Stimulated activated CD4-positive, alpha-beta T cell treated with anti-CD3 and anti-CD28 coated beads, Interleukin-12 subunit alpha, Interleukin-12 subunit beta, amount 100 ng/mL, for 4 hours (primary cell): ENCODE results near the gene TMOD2.

ENCODE experiments used
- DNase-seq: peaks from one replicate; pipeline ENCODE4 v3.0.0-alpha.2; 2020

Gene TMOD2

DNA sequence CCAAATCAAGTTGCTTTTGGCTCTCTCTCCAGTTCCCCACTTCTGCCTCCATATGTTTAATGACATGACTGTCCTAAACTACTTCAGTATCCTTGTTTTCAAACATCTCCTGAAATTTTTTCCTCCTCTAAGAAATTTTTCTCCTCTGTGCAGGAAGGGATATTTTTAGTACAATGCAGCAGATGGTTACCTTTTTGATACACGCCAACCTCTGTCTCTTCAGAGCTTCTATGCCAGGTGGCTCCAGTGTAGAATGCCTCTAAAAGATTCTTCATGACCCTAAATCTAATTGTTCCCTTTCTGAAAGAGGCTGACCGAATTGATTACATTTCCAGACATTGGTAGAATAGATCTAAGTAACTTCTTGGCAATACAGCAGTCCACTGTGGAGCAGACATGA is 111.7 kb downstream of the TMOD2 start:
- no peak for DNase-seq

DNA sequence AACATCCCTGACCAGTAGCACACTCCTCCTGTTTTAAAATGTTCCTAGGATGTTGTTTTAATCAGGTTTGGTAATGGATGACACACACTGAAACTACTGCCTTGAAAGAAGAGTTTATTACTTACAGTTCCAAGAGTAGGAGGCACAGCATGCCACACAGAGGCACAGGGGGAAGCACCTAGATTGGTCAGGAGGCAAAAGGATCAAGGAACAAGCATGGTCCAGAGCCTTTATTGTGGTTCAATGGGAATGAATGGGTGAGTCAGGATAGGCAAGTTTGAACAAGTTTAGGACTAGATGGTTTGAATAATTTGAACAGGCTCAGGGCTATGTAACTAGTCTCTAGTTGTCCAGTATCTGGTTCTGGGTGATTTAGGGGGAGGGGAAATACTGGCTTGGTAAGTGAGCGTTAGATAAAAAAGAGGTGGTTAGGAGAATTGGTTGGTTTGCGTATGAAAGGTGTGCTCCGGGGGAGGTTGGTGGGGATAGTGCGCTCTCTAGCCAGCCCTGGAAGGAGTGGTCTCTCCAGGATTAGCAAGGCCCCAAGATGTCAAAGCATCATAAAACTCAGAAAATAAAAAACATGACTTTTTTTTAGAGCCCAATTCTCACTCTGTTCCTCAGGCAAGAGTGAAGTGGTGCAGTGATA is 113.1 kb downstream of the TMOD2 start:
- no peak for DNase-seq

DNA sequence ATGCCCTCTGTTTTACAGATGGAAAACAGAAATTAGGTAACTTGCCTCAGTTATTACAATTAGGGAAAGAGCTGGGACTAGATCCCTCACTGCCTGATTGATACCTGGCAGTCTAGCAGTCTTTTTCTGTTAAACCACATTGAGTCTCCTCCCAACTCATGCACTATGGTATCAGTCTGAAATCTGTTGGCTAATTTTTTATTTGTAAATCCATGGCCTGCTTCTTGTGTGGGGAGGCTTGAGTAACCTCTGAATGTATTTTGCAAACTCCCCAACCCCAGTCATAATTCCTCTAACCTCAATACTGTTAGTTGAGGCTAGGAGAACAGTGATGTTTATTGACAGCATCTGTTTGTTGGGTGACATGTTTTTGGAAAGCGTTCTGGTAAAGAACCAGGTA is 113.9 kb downstream of the TMOD2 start:
- DNase-seq = no peak
